MM.1S (cell line): ENCODE data around the gene CDH12.

Experiments
- EZH2 ChIP-seq: fragments of 300-600 bp; sonication (generic); optimal IDR thresholded peaks from 2 replicates; pipeline ENCODE3; 2017; ENCODE audit warnings: low read depth, mild to moderate bottlenecking, antibody characterized with exemption, low read length, mixed read lengths
- EZH2phosphoT487 ChIP-seq: fragments of 300-600 bp; sonication (generic); IDR thresholded peaks from 2 replicates; pipeline ENCODE4 v1.6.1; 2018; ENCODE audit warnings: antibody characterized with exemption, low read length
- TF ChIP-seq, protein P1 (sequence below): fragments of 300-600 bp; sonication (generic); IDR thresholded peaks from 2 replicates; pipeline ENCODE4 v1.5.1; 2016; ENCODE audit warnings: antibody characterized with exemption, low read length, mixed read lengths

DNA sequence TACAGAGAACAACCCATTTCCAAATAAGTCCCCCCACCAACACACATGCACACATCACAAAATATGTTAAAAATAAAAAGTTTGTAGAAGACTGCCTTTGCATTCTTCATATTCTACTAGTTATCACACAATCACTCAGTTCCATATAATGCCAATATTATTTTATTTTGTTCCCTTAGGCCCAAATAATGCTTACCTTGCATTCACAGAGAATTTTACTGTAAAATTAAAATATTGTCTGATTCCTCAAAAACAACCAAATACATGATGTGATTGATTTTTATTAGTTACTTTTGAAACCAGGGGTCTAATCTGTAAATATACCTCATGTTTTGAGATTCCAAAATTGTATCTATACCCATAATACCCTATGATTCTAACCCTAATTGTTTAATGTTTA is 536.9 kb downstream of the CDH12 start:
- TF ChIP-seq, protein P1, sequence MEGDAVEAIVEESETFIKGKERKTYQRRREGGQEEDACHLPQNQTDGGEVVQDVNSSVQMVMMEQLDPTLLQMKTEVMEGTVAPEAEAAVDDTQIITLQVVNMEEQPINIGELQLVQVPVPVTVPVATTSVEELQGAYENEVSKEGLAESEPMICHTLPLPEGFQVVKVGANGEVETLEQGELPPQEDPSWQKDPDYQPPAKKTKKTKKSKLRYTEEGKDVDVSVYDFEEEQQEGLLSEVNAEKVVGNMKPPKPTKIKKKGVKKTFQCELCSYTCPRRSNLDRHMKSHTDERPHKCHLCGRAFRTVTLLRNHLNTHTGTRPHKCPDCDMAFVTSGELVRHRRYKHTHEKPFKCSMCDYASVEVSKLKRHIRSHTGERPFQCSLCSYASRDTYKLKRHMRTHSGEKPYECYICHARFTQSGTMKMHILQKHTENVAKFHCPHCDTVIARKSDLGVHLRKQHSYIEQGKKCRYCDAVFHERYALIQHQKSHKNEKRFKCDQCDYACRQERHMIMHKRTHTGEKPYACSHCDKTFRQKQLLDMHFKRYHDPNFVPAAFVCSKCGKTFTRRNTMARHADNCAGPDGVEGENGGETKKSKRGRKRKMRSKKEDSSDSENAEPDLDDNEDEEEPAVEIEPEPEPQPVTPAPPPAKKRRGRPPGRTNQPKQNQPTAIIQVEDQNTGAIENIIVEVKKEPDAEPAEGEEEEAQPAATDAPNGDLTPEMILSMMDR: no peak
- TF ChIP-seq EZH2 (no peak), EZH2phosphoT487 (no peak)
